GM23248 (cell line): Measurements from ENCODE around the gene BEST3.

Experiments used
- EZH2 ChIP-seq: fragments of 200-600 bp; sonication (generic); IDR thresholded peaks from 2 replicates; pipeline ENCODE4 v1.6.1; 2018; ENCODE audit warnings: antibody characterized with exemption, mild to moderate bottlenecking; ENCODE audit not compliant: insufficient read depth, poor library complexity, severe bottlenecking
- EZH2phosphoT487 ChIP-seq: fragments of 200-600 bp; sonication (generic); IDR thresholded peaks from 2 replicates; pipeline ENCODE4 v1.6.1; 2018; ENCODE audit warnings: antibody characterized with exemption, moderate library complexity, mild to moderate bottlenecking, low read depth; ENCODE audit not compliant: insufficient read depth

DNA sequence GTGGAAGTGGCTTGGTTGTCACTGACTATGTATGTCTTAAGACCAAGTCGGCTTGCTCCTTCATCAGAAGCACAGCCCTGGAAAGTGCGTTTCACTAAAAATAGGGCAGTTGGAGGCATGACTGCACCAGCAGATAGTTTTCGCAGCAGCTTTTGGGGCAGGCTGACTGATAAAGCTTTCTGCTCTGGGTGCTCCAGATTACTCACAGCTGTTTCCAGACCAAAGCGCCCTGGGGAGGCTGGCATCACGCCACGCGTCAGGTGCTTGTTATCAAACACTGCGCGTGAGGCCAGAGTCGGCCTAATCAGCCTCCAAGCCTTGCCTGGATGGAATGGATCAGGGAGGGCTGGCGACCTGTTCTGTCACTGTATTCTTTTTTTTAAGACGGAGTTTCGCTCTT is 75.1 kb downstream of the BEST3 start:
- TF ChIP-seq EZH2 (no peak), EZH2phosphoT487 (no peak)
